Neural progenitor cell (in vitro differentiated cells): ENCODE measurements around the gene PAXX.

Experiments
- CTCF ChIP-seq: fragments of 200-600 bp; sonication (generic); IDR thresholded peaks from 2 replicates; pipeline ENCODE4 v1.5.1; 2017; ENCODE audit warnings: antibody characterized with exemption, mild to moderate bottlenecking
- EZH2 ChIP-seq: fragments of 200-600 bp; sonication (generic); IDR thresholded peaks from 2 replicates; pipeline ENCODE4 v1.6.1; 2017; ENCODE audit warnings: antibody characterized with exemption, mild to moderate bottlenecking, moderate library complexity
- EZH2phosphoT487 ChIP-seq: fragments of 200-600 bp; sonication (generic); IDR thresholded peaks from 2 replicates; pipeline ENCODE4 v1.6.1; 2017; ENCODE audit warnings: antibody characterized with exemption

GRCh38 chr9:136950656-136951276 is 41.5 kb upstream of the PAXX start:
- TF ChIP-seq CTCF (no peak), EZH2 (no peak), EZH2phosphoT487 (no peak)
